ENCODE data around the gene BICD2. TPM values are rescaled to one million over a fixed set of nuclear protein-coding genes. Genes with fewer than 3 reads are reported as not detected.

Gene BICD2
- total and polyA plus RNA-seq, 12 donors, result 9.3 to 33.8 (median 23.3) TPM

- intact Hi-C loops (cut with DNase I), result loop anchor here (10.0 kb wide), 1 partner anchor 54 kb away; the partner anchor contains the start of gene BICD2 (in 2 of the 2)
- TF ChIP-seq CTCF (IDR thresholded peaks at IDR 0.05) (no peak), POLR2A (IDR thresholded peaks at IDR 0.05) (no peak)
- Histone ChIP-seq H3K36me3 (replicated peaks in 1 of 2) (peaks cover 0 to 33% of the 10 kb centered on the region in 2 donors), H3K4me3 (no peak overlapping the region), H3K9me3 (replicated peaks in 1 of 3) (no peaks in the 10 kb centered on the region), H3K27ac (no peak overlapping the region), H3K27me3 (no peaks in the 10 kb centered on the region), H3K4me1 (replicated peaks in 1 of 2) (no peaks in the 10 kb centered on the region)
- no peak for DNase-seq
- WGBS, 4 donors, result 81 to 94% (median 90%) methylated on average over 3 of the region's 3 CpGs
These were observed 54.3 kb downstream of the BICD2 start for GRCh38 chr9:92710368-92710767.

- H3K36me3 ChIP-seq (replicated peaks in 1 of 2), result peaks cover 0 to 29% of the 10 kb centered on the region in 2 donors
- no peak for DNase-seq
- TF ChIP-seq POLR2A (IDR thresholded peaks at IDR 0.05), result no peak
These were observed 54.7 kb downstream of the BICD2 start for GRCh38 chr9:92709954-92710353.

GRCh38 chr9:92709240-92709639, 55.4 kb downstream of the BICD2 start:
- no peak for DNase-seq
- Histone ChIP-seq H3K9me3 (replicated peaks in 1 of 3) (no peaks in the 10 kb centered on the region), H3K27ac (no peak overlapping the region), H3K27me3 (no peaks in the 10 kb centered on the region), H3K4me1 (replicated peaks in 1 of 2) (no peaks in the 10 kb centered on the region), H3K4me3 (no peak overlapping the region), H3K36me3 (replicated peaks in 1 of 2) (peaks cover 0 to 22% of the 10 kb centered on the region in 2 donors)
- intact Hi-C loops (cut with DNase I), result no loop called here
- TF ChIP-seq POLR2A (IDR thresholded peaks at IDR 0.05), result no peak
- TF ChIP-seq CTCF (IDR thresholded peaks at IDR 0.05), result no peak

More at GRCh38 chr9:92709954-92710353, 54.7 kb downstream of the BICD2 start:
- 89 to 100% (median 95%) methylated on average over 3 of the region's 3 CpGs for WGBS, 4 donors
- Histone ChIP-seq H3K27me3 (no peaks in the 10 kb centered on the region), H3K9me3 (replicated peaks in 1 of 3) (no peaks in the 10 kb centered on the region), H3K27ac (no peak overlapping the region), H3K4me1 (replicated peaks in 1 of 2) (no peaks in the 10 kb centered on the region), H3K4me3 (no peak overlapping the region)
- intact Hi-C loops (cut with DNase I), result loop anchor here (10.0 kb wide), 1 partner anchor 55 kb away; the partner anchor contains the start of gene BICD2 (in 2 of the 2)

GRCh38 chr9:92707530-92707929, 57.1 kb downstream of the BICD2 start:
- H3K9me3 ChIP-seq (replicated peaks in 1 of 3), result no peaks in the 10 kb centered on the region
- TF ChIP-seq CTCF (IDR thresholded peaks at IDR 0.05) (no peak), POLR2A (IDR thresholded peaks at IDR 0.05) (no peak)
- peaks cover 0 to 5% of the 10 kb centered on the region in 2 donors for H3K36me3 ChIP-seq (replicated peaks in 1 of 2)
- no peaks in the 10 kb centered on the region for H3K27me3 ChIP-seq
- DNase-seq, result no peak
- intact Hi-C loops (cut with DNase I), result no loop called here
- H3K4me3 ChIP-seq, result no peak overlapping the region
- H3K4me1 ChIP-seq (replicated peaks in 1 of 2), result no peaks in the 10 kb centered on the region
- no peak overlapping the region for H3K27ac ChIP-seq

- TF ChIP-seq POLR2A (IDR thresholded peaks at IDR 0.05), result no peak
- peak in 5 of 6 experiments; percentile 24 to 52 (median 38) for TF ChIP-seq CTCF (IDR thresholded peaks at IDR 0.05)
- H3K27me3 ChIP-seq, result no peaks in the 10 kb centered on the region
- no peak overlapping the region for H3K4me3 ChIP-seq
- intact Hi-C loops (cut with DNase I), result no loop called here
- H3K36me3 ChIP-seq (replicated peaks in 1 of 2), result peaks cover 0 to 3% of the 10 kb centered on the region in 2 donors
- no peaks in the 10 kb centered on the region for H3K9me3 ChIP-seq (replicated peaks in 1 of 3)
- no peaks in the 10 kb centered on the region for H3K4me1 ChIP-seq (replicated peaks in 1 of 2)
- DNase-seq, result peak in 3 of 7 donors; percentile 34 to 54 (median 53)
- 51 to 60% (median 58%) methylated on average over 3 of the region's 3 CpGs for WGBS, 4 donors
- H3K27ac ChIP-seq, result no peak overlapping the region
These were observed 58.3 kb downstream of the BICD2 start for GRCh38 chr9:92706218-92706940.

Data from adrenal gland (tissue), 12 donors.